IPS DF 6.9 (cell line): ENCODE data around the gene LIMCH1.
"Not testable (repeated sequence)": the region's sequence is repeated elsewhere in the genome, so short reads cannot be mapped to it uniquely, and the experiment has no call there.

Experiments
- DNase-seq: peaks from one replicate; pipeline ENCODE4 v3.0.0-alpha.2; 2013; ENCODE audit warnings: low read depth, low spot score
- H3K27ac ChIP-seq: one replicate; pipeline ENCODE4 v1.5.1; 2013; ENCODE audit warnings: low read length, control low read depth
- H3K27me3 ChIP-seq: 2 replicates; pipeline ENCODE4 v1.6.1; 2013; ENCODE audit warnings: mild to moderate bottlenecking, low read length; ENCODE audit not compliant: control insufficient read depth, insufficient read depth
- H3K36me3 ChIP-seq: 2 replicates; pipeline ENCODE4 v1.6.1; 2013; ENCODE audit warnings: low read length; ENCODE audit not compliant: control insufficient read depth, insufficient read depth
- H3K4me1 ChIP-seq: 2 replicates; pipeline ENCODE4 v1.6.1; 2013; ENCODE audit warnings: low read length; ENCODE audit not compliant: control insufficient read depth, insufficient read depth
- H3K4me3 ChIP-seq: 2 replicates; pipeline ENCODE4 v1.5.1; 2013; ENCODE audit warnings: mild to moderate bottlenecking, low read length
- H3K9me3 ChIP-seq: 2 replicates; pipeline ENCODE4 v1.6.1; 2013; ENCODE audit warnings: low read length, inconsistent platforms; ENCODE audit not compliant: control insufficient read depth, insufficient read depth
- WGBS: extraction: QIAGEN DNeasy Blood & Tissue Kit; methylation state at CpG from one replicate; pipeline ENCODE4 v1.1.7; 2013; ENCODE audit warnings: mixed read lengths, missing lambda C conversion rate; ENCODE audit not compliant: insufficient read length, insufficient coverage; 5-methylcytosine and 5-hydroxymethylcytosine counted together

The LIMCH1 gene

GRCh38 chr4:41639291-41639690 is 101.3 kb downstream of the LIMCH1 start:
- WGBS = no CpG with 5 or more reads among the region's 1 CpG
- H3K27ac ChIP-seq = no peak overlapping the region

GRCh38 chr4:41640906-41641305 is 102.9 kb downstream of the LIMCH1 start:
- H3K27ac ChIP-seq = no peak overlapping the region
- peaks cover 1% of the 10 kb centered on the region; the same call in 1 of the 2 replicates for H3K4me1 ChIP-seq
- no peaks in the 10 kb centered on the region for H3K27me3 ChIP-seq
- H3K4me3 ChIP-seq = no peak overlapping the region
- H3K36me3 ChIP-seq = no peaks in the 10 kb centered on the region
- H3K9me3 ChIP-seq = no peaks in the 10 kb centered on the region
- no peak for DNase-seq
- no CpG with 5 or more reads among the region's 6 CpGs for WGBS

More at GRCh38 chr4:41639291-41639690, 101.3 kb downstream of the LIMCH1 start:
- H3K36me3 ChIP-seq = no peaks in the 10 kb centered on the region
- no peaks in the 10 kb centered on the region for H3K9me3 ChIP-seq
- H3K4me1 ChIP-seq = no peaks in the 10 kb centered on the region
- H3K27me3 ChIP-seq = no peaks in the 10 kb centered on the region
- H3K4me3 ChIP-seq = no peak overlapping the region
- no peak for DNase-seq

GRCh38 chr4:41642746-41643145 is 104.8 kb downstream of the LIMCH1 start:
- not testable (repeated sequence) for H3K27ac ChIP-seq, H3K4me1 ChIP-seq, H3K36me3 ChIP-seq, DNase-seq, H3K9me3 ChIP-seq, H3K4me3 ChIP-seq, H3K27me3 ChIP-seq
- no CpG with 5 or more reads among the region's 1 CpG for WGBS

GRCh38 chr4:41643331-41643730 is 105.4 kb downstream of the LIMCH1 start:
- Histone ChIP-seq H3K9me3 (no peaks in the 10 kb centered on the region), H3K36me3 (no peaks in the 10 kb centered on the region), H3K4me1 (peaks cover 1% of the 10 kb centered on the region; the same call in 1 of the 2 replicates), H3K27ac (no peak overlapping the region), H3K4me3 (no peak overlapping the region), H3K27me3 (no peaks in the 10 kb centered on the region)
- no peak for DNase-seq

- no peaks in the 10 kb centered on the region for H3K36me3 ChIP-seq
- no peaks in the 10 kb centered on the region for H3K9me3 ChIP-seq
- no peak overlapping the region for H3K27ac ChIP-seq
- H3K4me3 ChIP-seq = no peak overlapping the region
- DNase-seq = peak; percentile 77
- H3K4me1 ChIP-seq = peaks cover 1% of the 10 kb centered on the region; the same call in 1 of the 2 replicates
- no CpG with 5 or more reads among the region's 41 CpGs for WGBS
- H3K27me3 ChIP-seq = no peaks in the 10 kb centered on the region
Measured at GRCh38 chr4:41644288-41644914, 106.4 kb downstream of the LIMCH1 start.

GRCh38 chr4:41644915-41645295 is 106.9 kb downstream of the LIMCH1 start:
- no CpG with 5 or more reads among the region's 6 CpGs for WGBS
- DNase-seq = no peak
- H3K9me3 ChIP-seq = no peaks in the 10 kb centered on the region
- H3K4me3 ChIP-seq = no peak overlapping the region
- no peaks in the 10 kb centered on the region for H3K36me3 ChIP-seq
- H3K4me1 ChIP-seq = peaks cover 1% of the 10 kb centered on the region; the same call in 1 of the 2 replicates
- no peaks in the 10 kb centered on the region for H3K27me3 ChIP-seq
- no peak overlapping the region for H3K27ac ChIP-seq

- no CpG with 5 or more reads among the region's 5 CpGs for WGBS
- no peak for DNase-seq
- no peak overlapping the region for H3K4me3 ChIP-seq
- H3K4me1 ChIP-seq = peaks cover 1% of the 10 kb centered on the region; the same call in 1 of the 2 replicates
- H3K9me3 ChIP-seq = no peaks in the 10 kb centered on the region
- H3K27me3 ChIP-seq = no peaks in the 10 kb centered on the region
- H3K36me3 ChIP-seq = no peaks in the 10 kb centered on the region
- H3K27ac ChIP-seq = no peak overlapping the region
Measured at GRCh38 chr4:41645728-41646390, 107.9 kb downstream of the LIMCH1 start.

- no peak overlapping the region for H3K4me3 ChIP-seq
- H3K27me3 ChIP-seq = no peaks in the 10 kb centered on the region
- no CpG with 5 or more reads among the region's 1 CpG for WGBS
Measured at GRCh38 chr4:41646862-41647261, 108.9 kb downstream of the LIMCH1 start.

GRCh38 chr4:41647383-41647782 is 109.4 kb downstream of the LIMCH1 start:
- Histone ChIP-seq H3K27me3 (no peaks in the 10 kb centered on the region), H3K4me3 (no peak overlapping the region), H3K9me3 (no peaks in the 10 kb centered on the region), H3K36me3 (no peaks in the 10 kb centered on the region), H3K27ac (no peak overlapping the region), H3K4me1 (peaks cover 1% of the 10 kb centered on the region; the same call in 1 of the 2 replicates)
- no CpG with 5 or more reads among the region's 3 CpGs for WGBS
- no peak for DNase-seq

More at GRCh38 chr4:41646862-41647261, 108.9 kb downstream of the LIMCH1 start:
- DNase-seq = no peak
- no peaks in the 10 kb centered on the region for H3K36me3 ChIP-seq
- no peak overlapping the region for H3K27ac ChIP-seq
- H3K4me1 ChIP-seq = peaks cover 1% of the 10 kb centered on the region; the same call in 1 of the 2 replicates
- H3K9me3 ChIP-seq = no peaks in the 10 kb centered on the region

- H3K27ac ChIP-seq, DNase-seq, H3K4me3 ChIP-seq, H3K4me1 ChIP-seq, H3K27me3 ChIP-seq, H3K36me3 ChIP-seq, H3K9me3 ChIP-seq: not testable (repeated sequence)
Measured at GRCh38 chr4:41651150-41651549, 113.2 kb downstream of the LIMCH1 start.

- Histone ChIP-seq H3K27ac (no peak overlapping the region), H3K4me3 (no peak overlapping the region), H3K9me3 (no peaks in the 10 kb centered on the region), H3K27me3 (no peaks in the 10 kb centered on the region), H3K4me1 (no peaks in the 10 kb centered on the region), H3K36me3 (no peaks in the 10 kb centered on the region)
- DNase-seq = no peak
- WGBS = no CpG with 5 or more reads among the region's 1 CpG
Measured at GRCh38 chr4:41652971-41653370, 115.0 kb downstream of the LIMCH1 start.
